Spleen (tissue), 11 donors: ENCODE results near the gene SLC2A9. TPM values are rescaled to one million over a fixed set of nuclear protein-coding genes. Genes with fewer than 3 reads are reported as not detected.

ENCODE experiments used
- DNase-seq: peaks from one replicate; pipeline ENCODE4 v3.0.0-alpha.2; 2020
- H3K27ac ChIP-seq, 8 donors: fragments of 200-600 bp; sonication (generic) in 7 of 8; 1 replicate in 4 of 8; 2 replicates in 4 of 8; pipeline versions ENCODE4 v1.5.0 to v1.8.0; 2016 to 2021; ENCODE audit warnings: inconsistent platforms in 4 of 8, mild to moderate bottlenecking in 4 of 8, moderate library complexity in 1 of 8
- H3K27me3 ChIP-seq, 7 donors: fragments of 200-600 bp; sonication (generic) in 6 of 7; replicated peaks in 1 of 7; 1 replicate in 4 of 7; 2 replicates in 3 of 7; pipeline versions ENCODE4 v1.5.0 to v1.8.0; 2016 to 2021; ENCODE audit warnings: inconsistent platforms in 3 of 7, mild to moderate bottlenecking in 1 of 7
- H3K36me3 ChIP-seq, 6 donors: fragments of 200-600 bp; sonication (generic) in 5 of 6; 1 replicate in 4 of 6; 2 replicates in 2 of 6; pipeline versions ENCODE4 v1.5.0 to v1.8.0; 2016 to 2021; ENCODE audit warnings: inconsistent platforms in 2 of 6
- H3K4me1 ChIP-seq, 6 donors: fragments of 200-600 bp; sonication (generic) in 5 of 6; 1 replicate in 3 of 6; 2 replicates in 3 of 6; pipeline versions ENCODE4 v1.5.0 to v1.8.0; 2016 to 2021; ENCODE audit warnings: inconsistent platforms in 3 of 6
- H3K4me3 ChIP-seq, 8 donors: fragments of 200-600 bp; sonication (generic) in 7 of 8; 1 replicate in 4 of 8; 2 replicates in 4 of 8; pipeline versions ENCODE4 v1.5.0 to v1.8.0; 2016 to 2021; ENCODE audit warnings: inconsistent platforms in 4 of 8, mild to moderate bottlenecking in 4 of 8, moderate library complexity in 2 of 8
- H3K9me3 ChIP-seq, 8 donors: fragments of 200-600 bp; sonication (generic) in 7 of 8; 1 replicate in 4 of 8; 2 replicates in 4 of 8; pipeline versions ENCODE4 v1.5.0 to v1.8.0; 2016 to 2021; ENCODE audit warnings: inconsistent platforms in 4 of 8
- CTCF ChIP-seq, 11 experiments: fragments of 200-600 bp in 7 of 11; fragments of 450-650 bp in 4 of 11; sonication (generic) in 4 of 11; IDR thresholded peaks in 8 of 11; conservative IDR thresholded peaks in 3 of 11; 1 replicate in 7 of 11; 2 replicates in 4 of 11; pipeline versions ENCODE4 v1.4.0 to v1.8.0; 2016 to 2021; ENCODE audit warnings: antibody characterized with exemption in 11 of 11, inconsistent platforms in 4 of 11, mild to moderate bottlenecking in 1 of 11
- POLR2A ChIP-seq, 3 donors: fragments of 450-650 bp; IDR thresholded peaks; one replicate each; pipeline ENCODE4 v1.5.1; 2017; ENCODE audit warnings: antibody characterized with exemption in 3 of 3, mild to moderate bottlenecking in 1 of 3
- POLR2AphosphoS5 ChIP-seq, 3 donors: sonication (generic); formaldehyde crosslinking; IDR thresholded peaks; one replicate each; pipeline ENCODE4 v1.5.1; 2017; ENCODE audit warnings: antibody characterized with exemption in 3 of 3
- WGBS, 5 donors: extraction: QIAGEN DNeasy Blood & Tissue Kit in 3 of 5; methylation state at CpG; one replicate each; pipeline versions ENCODE4 v1.1.5 to v1.1.7; 2013 to 2018; 5-methylcytosine and 5-hydroxymethylcytosine counted together
- intact Hi-C: fragments of 100-400 bp; cut with DNase I; formaldehyde crosslinking; loops from one replicate; pipeline ENCODE4 v1.15.0; 2023; ENCODE audit warnings: low total_unique reads
- polyA plus RNA-seq, 3 donors: library from polyadenylated mRNA; stranded (reverse); fragments of 200-250 nt; gene quantifications; one replicate each; pipeline ENCODE4 v1.2.1, GENCODE V29; 2013
- total RNA-seq, 7 donors: library from RNA; depleted of rRNA in 3 of 7; stranded (reverse); fragments of >200 nt in 3 of 7; fragmentation: NEBNext Ultra II Directional in 4 of 7; extraction: Animal tissue kit (Norgen Biotek cat#: 25700) in 4 of 7; gene quantifications; one replicate each; pipeline versions ENCODE4 v1.1.0 to v1.2.1, GENCODE V29; 2016 to 2021
- donor health status: healthy with polysubstance abuse.
- donor health status: DM: no; HTN: no; CAD: no; lungs with moderate emphysema.
- donor health status: DM: no; HTN: no; CAD: no.
- donor health status: Bipolar disorder and iron deficiency.
- donor health status: healthy.
- donor health status: DM: no; HTN: no; CAD: no.
- donor health status: DM: yes; HTN: yes; CAD: no.

SLC2A9 gene
- total and polyA plus RNA-seq, 10 donors = 1.2 to 8.8 (median 5.3) TPM

GRCh38 chr4:9954468-9954867 lies 66.8 kb downstream of the SLC2A9 start:
- 77 to 92% (median 86%) methylated on average over 3 of the region's 3 CpGs for WGBS, 5 donors
- intact Hi-C loops = no loop called here
- DNase-seq = no peak
- Histone ChIP-seq H3K4me1 (no peaks in the 10 kb centered on the region), H3K27me3 (no peaks in the 10 kb centered on the region), H3K36me3 (no peaks in the 10 kb centered on the region), H3K27ac (no peak overlapping the region), H3K9me3 (no peaks in the 10 kb centered on the region), H3K4me3 (no peak overlapping the region)
- TF ChIP-seq CTCF (IDR thresholded peaks at IDR 0.05 in 8 of 11, conservative IDR thresholded peaks at IDR 0.05 in 3 of 11) (no peak), POLR2A (IDR thresholded peaks at IDR 0.05) (no peak), POLR2AphosphoS5 (IDR thresholded peaks at IDR 0.05) (no peak)

GRCh38 chr4:9953089-9953488 lies 68.2 kb downstream of the SLC2A9 start:
- Histone ChIP-seq H3K27me3 (no peaks in the 10 kb centered on the region), H3K27ac (no peak overlapping the region), H3K4me1 (no peaks in the 10 kb centered on the region), H3K9me3 (no peaks in the 10 kb centered on the region), H3K4me3 (no peak overlapping the region), H3K36me3 (no peaks in the 10 kb centered on the region)
- no peak for DNase-seq
- TF ChIP-seq POLR2AphosphoS5 (IDR thresholded peaks at IDR 0.05) (no peak), POLR2A (IDR thresholded peaks at IDR 0.05) (no peak), CTCF (IDR thresholded peaks at IDR 0.05 in 8 of 11, conservative IDR thresholded peaks at IDR 0.05 in 3 of 11) (no peak)
- 79 to 94% (median 90%) methylated on average over 4 of the region's 4 CpGs for WGBS, 5 donors
- intact Hi-C loops = no loop called here

DNA sequence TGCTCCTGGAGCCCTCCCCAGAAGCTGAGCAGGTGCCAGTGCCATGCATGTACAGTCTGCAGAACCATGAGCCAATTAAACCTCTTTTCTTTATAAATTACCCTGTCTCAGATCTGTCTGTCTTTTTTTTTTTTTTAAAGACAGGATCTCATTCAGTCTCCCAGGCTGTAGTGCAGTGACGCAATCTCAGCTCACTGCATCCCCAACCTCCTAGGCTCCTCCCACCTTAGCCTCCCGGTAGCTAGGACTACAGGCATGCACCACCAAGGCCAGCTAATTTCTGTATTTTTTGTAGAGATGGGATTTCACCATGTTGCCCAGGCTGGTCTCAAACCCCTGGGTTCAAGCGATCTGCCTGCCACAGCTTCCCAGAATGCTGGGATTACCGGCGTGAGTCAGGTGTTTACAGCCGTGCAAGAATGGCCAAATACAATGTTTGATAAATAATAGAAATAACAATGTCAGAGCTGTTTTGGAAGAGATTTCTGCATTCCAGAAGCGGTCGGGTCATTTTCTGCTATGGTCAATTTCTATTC lies 68.8 kb downstream of the SLC2A9 start:
- no peak for TF ChIP-seq POLR2A (IDR thresholded peaks at IDR 0.05)
- no peak for TF ChIP-seq POLR2AphosphoS5 (IDR thresholded peaks at IDR 0.05)
- WGBS, 5 donors = 80 to 85% (median 84%) methylated on average over 8 of the region's 8 CpGs
- intact Hi-C loops = no loop called here
- Histone ChIP-seq H3K4me1 (no peaks in the 10 kb centered on the region), H3K4me3 (no peak overlapping the region), H3K36me3 (no peaks in the 10 kb centered on the region), H3K27ac (no peak overlapping the region), H3K9me3 (no peaks in the 10 kb centered on the region), H3K27me3 (no peaks in the 10 kb centered on the region)
- DNase-seq = no peak

DNA sequence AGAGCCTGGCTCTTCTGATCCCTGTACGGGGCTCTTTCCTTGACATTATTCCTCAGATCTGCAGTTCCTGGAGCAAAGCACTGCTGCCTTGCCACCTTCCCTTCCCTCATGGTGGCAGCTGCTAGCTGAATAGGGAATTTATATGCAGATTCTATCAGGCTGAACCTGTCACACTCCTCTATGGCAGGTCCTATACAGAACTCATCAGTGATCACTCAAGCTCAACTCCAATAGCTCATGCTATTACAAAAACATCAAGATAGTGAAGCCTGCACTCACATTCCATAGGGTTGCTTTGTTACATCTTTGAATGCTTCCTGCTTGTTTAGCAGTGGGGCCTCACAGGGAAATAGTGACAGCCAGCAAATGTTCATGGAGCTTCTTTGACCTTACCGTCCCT lies 71.7 kb downstream of the SLC2A9 start:
- no peaks in the 10 kb centered on the region for H3K4me1 ChIP-seq
- no peak overlapping the region for H3K27ac ChIP-seq
- 58 to 88% (median 84%) methylated on average over 2 of the region's 2 CpGs for WGBS, 5 donors
- TF ChIP-seq CTCF (IDR thresholded peaks at IDR 0.05 in 8 of 11, conservative IDR thresholded peaks at IDR 0.05 in 3 of 11) (no peak), POLR2A (IDR thresholded peaks at IDR 0.05) (no peak), POLR2AphosphoS5 (IDR thresholded peaks at IDR 0.05) (no peak)
- DNase-seq = no peak
- H3K9me3 ChIP-seq = no peaks in the 10 kb centered on the region
- no peak overlapping the region for H3K4me3 ChIP-seq
- no peaks in the 10 kb centered on the region for H3K36me3 ChIP-seq
- no peaks in the 10 kb centered on the region for H3K27me3 ChIP-seq
- intact Hi-C loops = no loop called here
